ENCODE data around the gene SDK1. TPM values are rescaled to one million over a fixed set of nuclear protein-coding genes. Genes with fewer than 3 reads are reported as not detected.
"Not testable (repeated sequence)": the region's sequence is repeated elsewhere in the genome, so short reads cannot be mapped to it uniquely, and the experiment has no call there.

SDK1 gene
- total RNA-seq, 1 donor from 2014 or later: 9.9 TPM

DNA sequence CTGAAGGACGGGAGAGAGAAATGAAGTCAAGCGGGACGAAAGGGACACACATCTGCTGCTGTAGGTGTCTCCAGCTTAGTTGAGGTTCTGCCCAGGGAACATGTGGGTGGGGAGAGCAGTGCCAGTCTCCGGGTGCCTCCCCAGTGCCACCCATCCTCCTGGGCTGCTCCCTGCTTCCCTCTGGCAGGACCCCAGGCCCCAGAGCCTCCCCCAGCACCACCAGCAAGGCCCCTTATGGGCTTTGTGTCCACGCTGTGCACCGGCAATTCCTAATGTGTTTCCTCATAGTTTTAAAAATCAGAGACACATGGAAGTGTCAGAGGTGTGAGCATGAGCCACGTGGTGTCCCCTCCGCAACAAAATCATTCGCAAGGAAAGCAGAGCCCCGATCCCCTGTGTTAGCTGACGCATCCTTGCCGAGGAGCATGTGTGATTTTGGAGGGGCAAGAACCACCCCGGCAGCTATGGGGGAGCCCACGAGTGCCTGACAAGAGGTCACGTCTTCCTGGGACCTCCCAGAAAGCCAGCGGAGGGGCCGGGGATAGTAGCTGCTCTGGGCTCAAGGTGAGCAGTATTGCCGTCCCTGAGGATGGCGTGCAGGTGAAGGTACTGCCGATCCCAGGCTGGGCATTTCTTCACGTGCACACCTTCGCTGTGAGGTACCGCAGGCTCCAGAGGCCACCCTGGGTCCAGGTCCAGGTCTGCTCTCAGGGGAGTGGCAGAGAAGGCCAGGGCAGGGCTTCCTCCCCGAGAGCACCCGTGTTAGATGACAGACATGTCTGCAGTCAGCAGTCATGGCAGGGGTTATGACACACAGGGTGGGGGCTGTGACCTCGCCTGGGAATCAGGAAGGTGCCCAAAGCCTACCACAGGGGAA lies 932.8 kb downstream of the SDK1 start:
- DNase-seq: no peak

GRCh38 chr7:4234498-4234855 lies 933.4 kb downstream of the SDK1 start:
- no peak for DNase-seq

- DNase-seq: no peak
Observed at GRCh38 chr7:4234886-4235285, 933.8 kb downstream of the SDK1 start.

DNA sequence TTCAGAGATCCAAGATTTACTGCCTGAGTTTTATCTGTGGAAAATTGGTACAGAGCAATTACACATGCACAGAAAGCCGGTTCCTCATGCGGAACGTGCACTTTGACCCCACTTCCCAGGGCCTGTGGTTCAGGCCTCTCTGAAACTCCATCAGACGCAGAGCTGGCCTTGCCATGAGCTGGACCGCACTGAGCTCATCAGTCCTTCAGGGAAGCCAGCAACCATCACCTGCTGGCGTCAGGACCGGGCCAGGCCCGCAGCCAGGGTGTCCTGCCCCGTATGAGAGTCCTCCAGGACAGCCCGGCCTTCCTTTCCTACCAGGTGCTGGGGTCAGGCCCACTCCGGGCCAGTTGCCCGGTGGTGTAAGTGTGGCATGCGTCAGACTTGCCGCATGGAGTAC lies 934.5 kb downstream of the SDK1 start:
- DNase-seq: no peak

GRCh38 chr7:4236389-4236788 lies 935.3 kb downstream of the SDK1 start:
- no peak for DNase-seq

- not testable (repeated sequence) for DNase-seq
Observed at GRCh38 chr7:4236873-4237272, 935.8 kb downstream of the SDK1 start.

DNA sequence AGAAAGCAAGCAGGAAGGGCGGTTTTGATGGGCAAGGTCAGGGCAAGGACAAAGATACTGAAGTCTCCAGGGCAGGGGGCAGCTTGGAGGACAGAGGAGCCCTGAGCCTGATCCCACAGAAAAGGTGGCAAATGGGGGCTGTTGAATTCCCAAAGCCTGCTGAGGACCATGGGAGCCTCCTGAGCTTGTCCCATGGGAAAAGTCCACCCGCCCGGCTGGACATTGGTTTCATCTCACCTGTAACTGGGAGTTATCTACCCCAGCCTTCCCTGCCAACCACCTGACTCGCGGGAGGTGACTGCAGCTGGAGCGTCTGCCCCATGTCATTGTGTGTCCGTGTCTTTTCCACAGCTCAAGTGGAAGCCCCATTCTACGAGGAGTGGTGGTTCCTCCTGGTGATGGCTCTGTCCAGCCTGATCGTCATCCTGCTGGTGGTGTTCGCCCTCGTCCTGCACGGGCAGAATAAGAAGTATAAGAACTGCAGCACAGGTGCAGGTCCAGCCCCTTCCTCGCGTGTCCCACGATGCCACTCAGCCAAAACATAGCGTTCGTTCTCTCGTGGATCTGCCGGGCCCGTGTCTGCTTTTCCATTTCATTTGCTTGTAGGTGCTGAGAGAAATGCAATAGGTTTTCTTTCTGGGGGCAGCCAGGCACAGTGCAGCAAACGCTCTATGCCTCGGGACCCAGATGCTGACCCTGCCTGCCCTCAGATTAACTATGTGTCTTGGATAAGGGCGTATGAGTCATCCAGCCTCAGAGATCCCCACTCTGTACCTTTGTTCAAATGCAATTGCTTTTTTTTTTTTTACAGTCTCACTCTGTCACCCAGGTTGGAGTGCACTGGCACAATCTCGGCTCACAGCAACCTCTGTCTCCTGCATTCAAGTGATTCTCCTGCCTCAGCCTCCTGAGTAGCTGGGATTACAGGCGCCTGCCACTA lies 936.5 kb downstream of the SDK1 start:
- DNase-seq: no peak

DNA sequence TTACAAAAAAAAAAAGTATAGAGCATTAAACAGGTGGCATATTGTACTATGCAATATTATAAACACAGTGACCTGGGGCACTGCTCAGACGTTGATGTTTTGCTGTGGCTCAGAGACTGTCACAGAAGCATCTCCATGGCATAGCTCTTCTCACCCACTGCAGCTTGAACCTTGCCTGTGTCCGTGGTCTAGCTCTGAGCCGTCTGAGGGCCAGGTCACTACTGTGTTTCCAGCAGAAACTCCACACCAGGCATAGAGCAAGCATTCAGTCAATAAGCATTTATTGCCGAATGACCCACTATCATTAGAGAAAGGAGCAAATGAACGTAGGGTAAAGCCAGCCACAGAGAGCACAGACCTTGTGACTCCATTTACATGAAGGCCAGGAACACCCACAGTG lies 937.8 kb downstream of the SDK1 start:
- no peak for DNase-seq

GRCh38 chr7:4240042-4240441 lies 939.0 kb downstream of the SDK1 start:
- no peak for DNase-seq

GRCh38 chr7:4240520-4241303 lies 939.7 kb downstream of the SDK1 start:
- no peak for DNase-seq

DNA sequence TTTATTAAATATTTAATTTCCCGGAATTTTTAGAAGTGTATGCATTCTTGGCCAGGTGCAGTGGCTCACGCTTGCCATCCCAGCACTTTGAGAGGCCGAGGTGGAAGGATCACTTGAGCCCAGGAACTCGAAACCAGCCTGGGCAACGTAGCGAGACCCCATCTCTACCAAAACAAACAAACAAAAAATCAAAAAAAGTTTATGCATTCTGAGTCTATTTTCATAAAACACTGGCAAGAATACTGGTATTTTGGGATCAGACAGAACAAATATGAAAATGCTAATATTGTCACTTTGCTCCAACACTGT lies 940.2 kb downstream of the SDK1 start:
- DNase-seq: no peak

GRCh38 chr7:4241791-4242190 lies 940.7 kb downstream of the SDK1 start:
- no peak for DNase-seq

DNA sequence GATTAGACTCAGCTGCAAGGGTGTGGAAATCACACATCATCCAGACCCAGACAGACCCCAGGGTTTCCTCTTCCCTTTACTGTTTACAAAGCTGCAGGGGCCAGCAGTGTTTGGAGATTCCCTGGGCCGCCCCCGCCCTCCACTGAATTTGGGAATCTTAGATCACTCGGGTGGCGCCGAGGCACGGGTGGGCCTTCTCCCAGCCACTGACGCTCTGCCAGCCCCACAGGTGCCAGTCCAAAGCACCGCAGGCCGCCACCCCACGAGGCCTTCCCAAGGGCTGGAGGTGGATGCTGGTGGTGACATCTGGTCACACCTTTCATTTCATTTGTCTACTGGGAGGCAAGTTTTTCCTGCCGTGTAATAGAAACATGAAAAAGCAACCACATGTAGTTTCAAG lies 941.7 kb downstream of the SDK1 start:
- DNase-seq: no peak

- DNase-seq: no peak
Observed at GRCh38 chr7:4244041-4244440, 943.0 kb downstream of the SDK1 start.

DNA sequence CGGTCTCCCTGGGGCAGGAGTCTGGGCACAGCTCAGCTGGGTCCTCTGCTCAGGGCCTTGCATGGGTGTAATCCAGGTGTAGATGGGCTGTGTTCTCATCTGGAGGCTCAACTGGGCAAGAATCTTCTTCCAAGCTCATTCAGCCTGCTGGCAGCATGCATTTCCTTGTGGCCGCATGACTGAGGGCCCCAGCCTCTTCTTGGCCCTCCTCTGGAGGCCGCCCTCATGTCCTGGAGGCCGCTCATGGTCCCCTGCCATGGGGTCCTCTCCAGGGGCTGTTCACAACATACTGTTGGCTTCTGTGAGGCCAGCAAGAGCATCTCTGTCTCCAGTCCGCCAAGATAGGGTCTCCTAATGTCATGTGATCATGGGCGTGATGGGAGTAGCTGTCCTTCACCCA lies 943.6 kb downstream of the SDK1 start:
- DNase-seq: no peak

GRCh38 chr7:4245135-4245865 lies 944.2 kb downstream of the SDK1 start:
- no peak for DNase-seq

- no peak for DNase-seq
Observed at GRCh38 chr7:4245866-4246470, 944.9 kb downstream of the SDK1 start.

GRCh38 chr7:4246536-4246935 lies 945.5 kb downstream of the SDK1 start:
- DNase-seq: no peak

- DNase-seq: no peak
Observed at GRCh38 chr7:4247106-4247876, 946.2 kb downstream of the SDK1 start.

- no peak for DNase-seq
Observed at GRCh38 chr7:4248295-4248694, 947.2 kb downstream of the SDK1 start.

- DNase-seq: no peak
Observed at GRCh38 chr7:4249241-4249640, 948.2 kb downstream of the SDK1 start.

Data from tongue (tissue), 2 donors.